SK-N-SH treated with all-trans-retinoic acid at 6 μM for 48 hours (cell line): ENCODE measurements around the gene MRPL52.

ENCODE experiments used
- RARB ChIP-seq: fragments of 250-450 bp; sonication (Bioruptor Pico); IDR thresholded peaks from 2 replicates; pipeline ENCODE4 v1.8.0; 2021; ENCODE audit warnings: mild to moderate bottlenecking, moderate library complexity
- TF ChIP-seq, protein P1 (sequence below): fragments of 250-450 bp; sonication (Bioruptor Pico); IDR thresholded peaks from 2 replicates; pipeline ENCODE4 v1.8.0; 2020; ENCODE audit warnings: mild to moderate bottlenecking, moderate library complexity, borderline replicate concordance

DNA sequence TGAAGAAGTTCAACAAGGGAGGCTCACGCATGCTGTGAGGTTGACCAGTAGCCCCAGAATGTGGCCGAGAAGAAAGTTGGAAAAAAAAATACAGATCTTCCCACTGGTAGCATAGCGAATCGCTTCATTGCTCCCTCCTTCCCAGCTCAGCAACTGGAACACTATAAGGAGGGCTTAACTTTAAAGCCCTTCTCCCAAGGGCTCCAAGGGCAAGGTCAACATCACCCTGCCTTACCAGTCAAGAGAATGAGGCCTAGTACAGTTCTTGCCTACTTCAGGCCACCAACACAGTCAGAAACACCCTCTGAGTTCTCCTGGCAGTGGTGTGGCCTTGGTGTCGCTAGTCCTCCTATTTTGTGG, 48.8 kb upstream of the MRPL52 start:
- TF ChIP-seq RARB (CRISPR knock-in tag), result no peak
- TF ChIP-seq, protein P1, sequence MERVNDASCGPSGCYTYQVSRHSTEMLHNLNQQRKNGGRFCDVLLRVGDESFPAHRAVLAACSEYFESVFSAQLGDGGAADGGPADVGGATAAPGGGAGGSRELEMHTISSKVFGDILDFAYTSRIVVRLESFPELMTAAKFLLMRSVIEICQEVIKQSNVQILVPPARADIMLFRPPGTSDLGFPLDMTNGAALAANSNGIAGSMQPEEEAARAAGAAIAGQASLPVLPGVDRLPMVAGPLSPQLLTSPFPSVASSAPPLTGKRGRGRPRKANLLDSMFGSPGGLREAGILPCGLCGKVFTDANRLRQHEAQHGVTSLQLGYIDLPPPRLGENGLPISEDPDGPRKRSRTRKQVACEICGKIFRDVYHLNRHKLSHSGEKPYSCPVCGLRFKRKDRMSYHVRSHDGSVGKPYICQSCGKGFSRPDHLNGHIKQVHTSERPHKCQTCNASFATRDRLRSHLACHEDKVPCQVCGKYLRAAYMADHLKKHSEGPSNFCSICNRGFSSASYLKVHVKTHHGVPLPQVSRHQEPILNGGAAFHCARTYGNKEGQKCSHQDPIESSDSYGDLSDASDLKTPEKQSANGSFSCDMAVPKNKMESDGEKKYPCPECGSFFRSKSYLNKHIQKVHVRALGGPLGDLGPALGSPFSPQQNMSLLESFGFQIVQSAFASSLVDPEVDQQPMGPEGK (CRISPR knock-in tag), result no peak
